ENCODE measurements around the gene PYY. TPM values are rescaled to one million over a fixed set of nuclear protein-coding genes. Genes with fewer than 3 reads are reported as not detected.

PYY gene
- total RNA-seq, 1 experiment from 2014 or later, result not detected

GRCh38 chr17:44001461-44001920, 47.8 kb upstream of the PYY start:
- no peak overlapping the region for H2AFZ ChIP-seq (ENCODE audit: low read length)

DNA sequence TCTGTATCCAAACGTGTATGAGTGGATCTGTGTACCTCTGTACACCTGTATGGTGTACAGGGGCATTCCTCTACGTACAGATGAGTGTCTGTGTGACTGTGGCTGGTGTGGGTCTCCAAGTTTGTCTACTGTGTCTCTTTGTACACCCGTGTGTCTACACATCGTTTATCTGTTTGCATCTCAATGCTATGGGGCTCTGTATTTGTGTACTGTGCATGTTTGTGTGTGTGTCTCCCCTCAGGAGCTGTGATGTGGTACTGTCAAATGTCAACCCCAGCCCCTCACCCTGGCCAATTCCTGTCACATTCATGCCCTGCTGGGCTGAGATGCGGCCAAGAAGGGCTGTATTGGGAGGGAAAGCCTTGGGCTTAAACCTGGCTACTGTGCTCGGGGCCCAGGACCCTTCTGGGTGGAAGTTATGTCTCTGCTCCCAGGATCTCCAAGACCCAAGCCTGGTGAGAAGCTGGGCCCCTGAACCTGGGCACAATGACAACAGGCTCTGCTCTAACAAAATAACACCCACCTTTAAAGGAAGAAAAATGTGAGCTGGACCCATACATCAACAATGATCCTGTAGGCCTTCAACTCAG, 47.2 kb upstream of the PYY start:
- CTCF ChIA-PET, result no interaction called here
- intact Hi-C loops (cut with micrococcal nuclease), result no loop called here
- TF ChIP-seq EZH2 (IDR thresholded peaks at IDR 0.05; ENCODE audit: low read length, unreplicated experiment), result no peak
- TF ChIP-seq, protein P1, sequence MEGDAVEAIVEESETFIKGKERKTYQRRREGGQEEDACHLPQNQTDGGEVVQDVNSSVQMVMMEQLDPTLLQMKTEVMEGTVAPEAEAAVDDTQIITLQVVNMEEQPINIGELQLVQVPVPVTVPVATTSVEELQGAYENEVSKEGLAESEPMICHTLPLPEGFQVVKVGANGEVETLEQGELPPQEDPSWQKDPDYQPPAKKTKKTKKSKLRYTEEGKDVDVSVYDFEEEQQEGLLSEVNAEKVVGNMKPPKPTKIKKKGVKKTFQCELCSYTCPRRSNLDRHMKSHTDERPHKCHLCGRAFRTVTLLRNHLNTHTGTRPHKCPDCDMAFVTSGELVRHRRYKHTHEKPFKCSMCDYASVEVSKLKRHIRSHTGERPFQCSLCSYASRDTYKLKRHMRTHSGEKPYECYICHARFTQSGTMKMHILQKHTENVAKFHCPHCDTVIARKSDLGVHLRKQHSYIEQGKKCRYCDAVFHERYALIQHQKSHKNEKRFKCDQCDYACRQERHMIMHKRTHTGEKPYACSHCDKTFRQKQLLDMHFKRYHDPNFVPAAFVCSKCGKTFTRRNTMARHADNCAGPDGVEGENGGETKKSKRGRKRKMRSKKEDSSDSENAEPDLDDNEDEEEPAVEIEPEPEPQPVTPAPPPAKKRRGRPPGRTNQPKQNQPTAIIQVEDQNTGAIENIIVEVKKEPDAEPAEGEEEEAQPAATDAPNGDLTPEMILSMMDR (conservative IDR thresholded peaks at IDR 0.05; ENCODE audit: low read depth, low read length), result no peak
- H3K9me3 ChIP-seq (ENCODE audit: low read length), result no peaks in the 10 kb centered on the region
- peaks cover 7% of the 10 kb centered on the region; the same call in 1 of the 2 replicates for H3K79me2 ChIP-seq (ENCODE audit: low read length)
- BruUV-seq (replicated peaks), result no TSS peak
- POLR2A ChIA-PET (ENCODE audit: unreplicated experiment), result interaction anchor here (0.7 kb wide), 1 partner anchor 43 kb away, joined by 3 read pairs; no protein-coding TSS in a partner anchor
- H2AFZ ChIP-seq (ENCODE audit: low read length), result no peak overlapping the region
- H3K36me3 ChIP-seq (ENCODE audit: low read depth, low read length), result no peaks in the 10 kb centered on the region
- H4K20me1 ChIP-seq (ENCODE audit: low read length), result no peaks in the 10 kb centered on the region
- no peak overlapping the region for H3K4me3 ChIP-seq (ENCODE audit: low read length)
- H3K9me2 ChIP-seq (replicated peaks; ENCODE audit: low read length), result no peaks in the 10 kb centered on the region
- H3F3A ChIP-seq (ENCODE audit: low read length, unreplicated experiment), result peaks cover 4% of the 10 kb centered on the region
- no peak overlapping the region for H3K27ac ChIP-seq (ENCODE audit: low read length)
- ATAC-seq (no peak), DNase-seq (no peak)
- no peaks in the 10 kb centered on the region for H3K27me3 ChIP-seq (ENCODE audit: low read length)
- no peak overlapping the region for H3K9ac ChIP-seq (ENCODE audit: low read length)
- H3K4me1 ChIP-seq (ENCODE audit: insufficient read depth, low read length), result peaks cover 18% of the 10 kb centered on the region
- H3K4me2 ChIP-seq (ENCODE audit: low read length), result no peak overlapping the region

More at GRCh38 chr17:44001461-44001920, 47.8 kb upstream of the PYY start:
- ATAC-seq (no peak), DNase-seq (no peak)
- Histone ChIP-seq H3K9ac (ENCODE audit: low read length) (no peak overlapping the region), H3K79me2 (ENCODE audit: low read length) (peaks cover 7% of the 10 kb centered on the region; the same call in 1 of the 2 replicates), H3K4me3 (ENCODE audit: low read length) (no peak overlapping the region), H3K9me2 (replicated peaks; ENCODE audit: low read length) (no peaks in the 10 kb centered on the region), H4K20me1 (ENCODE audit: low read length) (no peaks in the 10 kb centered on the region), H3K27me3 (ENCODE audit: low read length) (no peaks in the 10 kb centered on the region), H3F3A (ENCODE audit: low read length, unreplicated experiment) (peaks cover 4% of the 10 kb centered on the region), H3K4me1 (ENCODE audit: insufficient read depth, low read length) (peaks cover 22% of the 10 kb centered on the region), H3K36me3 (ENCODE audit: low read depth, low read length) (no peaks in the 10 kb centered on the region), H3K27ac (ENCODE audit: low read length) (no peak overlapping the region), H3K9me3 (ENCODE audit: low read length) (no peaks in the 10 kb centered on the region), H3K4me2 (ENCODE audit: low read length) (no peak overlapping the region)
- no TSS peak for BruUV-seq (replicated peaks)
- intact Hi-C loops (cut with micrococcal nuclease), result no loop called here
- CTCF ChIA-PET, result no interaction called here
- POLR2A ChIA-PET (ENCODE audit: unreplicated experiment), result interaction anchor here (0.7 kb wide), 1 partner anchor 43 kb away, joined by 3 read pairs; no protein-coding TSS in a partner anchor
- TF ChIP-seq, protein P1 (conservative IDR thresholded peaks at IDR 0.05; ENCODE audit: low read depth, low read length), result no peak
- no peak for TF ChIP-seq EZH2phosphoT487 (IDR thresholded peaks at IDR 0.05; ENCODE audit: borderline replicate concordance, low read length)
- no peak for TF ChIP-seq EZH2 (IDR thresholded peaks at IDR 0.05; ENCODE audit: low read length, unreplicated experiment)

- H2AFZ ChIP-seq (ENCODE audit: low read length), result no peak overlapping the region
- intact Hi-C loops (cut with micrococcal nuclease), result no loop called here
- ATAC-seq (no peak), DNase-seq (no peak)
- ChIA-PET POLR2A (ENCODE audit: unreplicated experiment) (no interaction called here), CTCF (interaction anchor here (0.6 kb wide), 1 partner anchor 65 kb away, joined by 7 read pairs; no protein-coding TSS in a partner anchor)
- no TSS peak for BruUV-seq (replicated peaks)
- peaks cover 14% of the 10 kb centered on the region for H3K4me1 ChIP-seq (ENCODE audit: insufficient read depth, low read length)
- H3K4me2 ChIP-seq (ENCODE audit: low read length), result no peak overlapping the region
- H3K27me3 ChIP-seq (ENCODE audit: low read length), result no peaks in the 10 kb centered on the region
- TF ChIP-seq EZH2 (IDR thresholded peaks at IDR 0.05; ENCODE audit: low read length, unreplicated experiment) (no peak), EZH2phosphoT487 (IDR thresholded peaks at IDR 0.05; ENCODE audit: borderline replicate concordance, low read length) (no peak)
- TF ChIP-seq, protein P1 (conservative IDR thresholded peaks at IDR 0.05; ENCODE audit: low read depth, low read length), result no peak
- H3K27ac ChIP-seq (ENCODE audit: low read length), result no peak overlapping the region
- peaks cover 5% of the 10 kb centered on the region; the same call in 1 of the 2 replicates for H3K79me2 ChIP-seq (ENCODE audit: low read length)
- H3F3A ChIP-seq (ENCODE audit: low read length, unreplicated experiment), result peaks cover 4% of the 10 kb centered on the region
- H3K36me3 ChIP-seq (ENCODE audit: low read depth, low read length), result no peaks in the 10 kb centered on the region
- no peaks in the 10 kb centered on the region for H3K9me3 ChIP-seq (ENCODE audit: low read length)
- no peak overlapping the region for H3K4me3 ChIP-seq (ENCODE audit: low read length)
- no peaks in the 10 kb centered on the region for H4K20me1 ChIP-seq (ENCODE audit: low read length)
- no peak overlapping the region for H3K9ac ChIP-seq (ENCODE audit: low read length)
- no peaks in the 10 kb centered on the region for H3K9me2 ChIP-seq (replicated peaks; ENCODE audit: low read length)
These were observed 46.6 kb upstream of the PYY start for GRCh38 chr17:44000141-44000860.
